GM12801 (cell line): Measurements from ENCODE around the gene MSI2.

ENCODE experiments used
- CTCF ChIP-seq: IDR thresholded peaks from one replicate; pipeline ENCODE4 v1.5.1; 2011; ENCODE audit warnings: control low read depth; ENCODE audit not compliant: insufficient read length; ENCODE audit errors: extremely low read depth

Gene MSI2

GRCh38 chr17:57537524-57538410 lies 281.4 kb downstream of the MSI2 start:
- no peak for TF ChIP-seq CTCF

DNA sequence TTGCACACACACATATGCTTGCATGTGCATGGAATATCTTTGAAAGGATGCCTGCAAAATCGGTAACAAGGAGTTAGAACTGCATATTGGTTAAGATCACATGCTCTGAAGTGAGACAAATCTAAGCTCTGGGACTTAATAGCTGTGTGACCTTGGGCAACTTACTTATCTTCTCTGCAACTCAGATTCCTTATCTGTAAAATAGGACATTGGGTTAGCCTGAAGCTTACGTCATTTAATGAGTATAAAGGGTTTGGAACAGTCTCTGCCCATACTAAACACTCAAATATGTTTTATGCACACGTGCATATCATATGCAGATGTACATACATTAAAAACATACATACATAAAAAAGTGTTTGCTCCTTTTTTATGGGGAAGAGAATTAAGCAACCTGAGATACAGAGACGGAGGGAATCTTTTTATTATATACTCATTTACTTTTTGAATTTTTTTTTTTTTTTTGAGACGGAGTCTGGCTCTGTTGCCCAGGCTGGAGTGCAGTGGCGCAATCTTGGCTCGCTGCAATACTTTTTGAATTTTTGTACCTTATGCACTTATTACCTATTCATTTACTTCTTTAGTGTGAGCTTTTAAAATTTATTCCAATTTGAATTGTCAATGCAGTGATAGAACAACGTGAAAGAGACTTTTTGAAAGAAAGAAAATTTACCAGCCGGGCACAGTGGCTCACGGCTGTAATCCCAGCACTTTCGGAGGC lies 282.6 kb downstream of the MSI2 start:
- TF ChIP-seq CTCF, result no peak

DNA sequence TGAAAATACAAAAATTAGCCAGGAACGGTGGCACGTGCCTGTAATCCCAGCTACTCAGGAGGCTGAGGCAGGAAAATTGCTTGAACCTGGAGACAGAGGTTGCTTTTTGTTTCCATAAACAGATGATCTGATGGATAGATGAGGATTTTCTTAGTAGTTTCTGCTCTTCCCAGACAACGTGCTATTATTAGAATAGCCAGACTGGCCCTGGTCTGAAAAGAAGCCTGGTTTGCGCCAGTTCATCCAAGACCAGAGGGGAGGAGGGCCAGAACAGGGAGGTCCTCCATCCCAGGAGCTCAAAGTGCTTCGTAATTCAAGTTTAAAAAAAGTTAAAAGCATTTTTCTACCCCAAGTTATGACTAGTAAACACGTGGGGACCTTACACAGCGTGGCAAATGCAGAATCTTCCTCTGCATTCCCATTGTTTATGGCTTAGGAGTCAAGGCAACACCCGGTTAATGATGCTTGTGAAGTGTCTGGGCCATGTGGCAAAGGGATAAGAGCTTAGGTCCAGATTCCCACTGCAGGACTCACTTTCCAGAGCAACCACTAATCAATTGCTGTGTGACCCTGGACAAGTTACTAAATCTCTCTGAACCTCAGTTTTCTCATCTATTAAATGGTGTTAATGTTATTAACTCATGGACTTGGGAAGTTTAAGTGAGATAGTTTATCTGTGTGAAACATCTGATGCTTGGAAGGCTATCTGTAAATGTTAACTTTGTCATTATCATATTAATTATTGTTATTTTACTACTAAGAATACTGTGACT lies 283.4 kb downstream of the MSI2 start:
- TF ChIP-seq CTCF, result no peak

DNA sequence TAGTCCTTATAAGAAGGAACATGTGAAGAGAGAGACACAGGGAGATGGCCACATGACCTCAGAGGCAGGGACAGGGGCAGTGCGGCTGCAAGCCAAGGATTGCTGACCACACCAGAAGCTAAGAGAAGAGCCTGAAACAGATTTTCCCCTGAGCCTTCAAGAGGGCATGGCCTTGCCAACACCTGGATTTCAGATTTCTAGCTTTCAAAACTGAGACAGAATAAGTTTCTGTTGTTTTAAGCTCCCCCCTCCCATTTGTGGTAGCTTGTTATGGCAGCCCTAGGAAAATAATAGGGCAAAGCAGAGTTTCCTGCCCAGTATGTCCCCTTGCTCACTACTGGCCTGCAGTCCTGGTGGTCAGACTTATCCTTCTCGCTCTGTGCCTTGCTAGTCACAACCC lies 284.3 kb downstream of the MSI2 start:
- TF ChIP-seq CTCF, result no peak

GRCh38 chr17:57541049-57541448 lies 284.7 kb downstream of the MSI2 start:
- no peak for TF ChIP-seq CTCF

DNA sequence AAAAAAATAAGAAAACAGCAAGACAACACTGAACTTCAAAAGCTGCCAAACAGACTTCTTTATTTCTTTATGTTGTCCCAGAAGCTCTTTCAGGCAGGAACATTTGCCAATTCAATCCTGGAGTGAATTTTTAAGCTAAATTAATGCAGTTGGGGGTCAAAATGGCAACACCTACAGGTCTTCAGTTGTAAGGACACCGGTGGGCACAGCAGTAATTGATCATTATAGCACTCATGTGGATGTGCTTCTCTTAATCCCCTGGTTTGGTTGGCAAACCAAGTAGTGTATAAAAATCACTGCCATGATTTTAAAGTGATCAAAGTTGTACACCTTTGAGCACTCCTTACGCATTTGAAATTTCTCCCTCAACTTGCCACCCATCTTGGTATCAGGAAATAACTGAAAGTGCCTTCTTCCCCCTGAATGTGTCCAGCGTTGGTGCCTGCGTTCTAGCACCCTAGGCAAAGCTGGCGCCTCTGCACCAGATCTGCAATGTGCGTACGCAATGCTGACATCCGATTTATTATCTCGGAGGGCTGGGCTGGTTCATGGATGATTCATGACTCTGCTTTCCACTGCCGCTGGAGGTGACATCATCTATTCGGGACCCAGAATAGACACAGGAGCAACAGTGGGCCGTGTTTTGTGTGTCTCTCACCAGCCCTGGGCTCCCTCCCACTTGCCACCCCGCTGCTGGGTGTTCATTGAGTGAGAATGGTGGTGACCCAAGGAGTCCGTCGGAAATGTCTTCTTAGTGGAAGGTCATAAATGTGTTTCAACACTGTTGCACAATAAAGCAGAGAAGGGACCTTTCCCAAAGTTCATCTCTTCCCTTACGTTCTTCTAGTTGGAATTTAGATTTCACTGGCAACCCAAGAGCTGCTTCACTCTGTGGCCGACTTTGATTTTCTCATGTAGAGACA lies 285.4 kb downstream of the MSI2 start:
- no peak for TF ChIP-seq CTCF
